ENCODE results near the gene FADS3.

DNA sequence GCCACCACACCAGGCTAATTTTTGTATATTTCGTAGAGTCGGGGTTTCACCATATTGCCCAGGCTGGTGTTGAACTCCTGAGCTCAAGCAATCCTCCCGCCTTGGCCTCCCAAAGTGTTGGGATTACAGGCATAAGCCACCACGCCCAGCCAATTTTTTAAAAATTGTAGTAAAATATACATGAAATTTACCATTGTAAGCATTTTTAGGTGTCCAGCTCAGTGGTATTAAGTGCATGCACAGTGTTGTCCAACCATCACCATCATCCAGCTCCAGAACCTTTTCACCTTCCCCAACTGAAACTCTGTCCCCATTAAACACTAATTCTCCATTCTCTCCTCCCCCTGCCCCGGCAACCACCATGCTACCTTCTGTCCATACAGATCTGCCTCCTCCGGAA is 8.5 kb downstream of the FADS3 start:
- TF ChIP-seq, protein P1, sequence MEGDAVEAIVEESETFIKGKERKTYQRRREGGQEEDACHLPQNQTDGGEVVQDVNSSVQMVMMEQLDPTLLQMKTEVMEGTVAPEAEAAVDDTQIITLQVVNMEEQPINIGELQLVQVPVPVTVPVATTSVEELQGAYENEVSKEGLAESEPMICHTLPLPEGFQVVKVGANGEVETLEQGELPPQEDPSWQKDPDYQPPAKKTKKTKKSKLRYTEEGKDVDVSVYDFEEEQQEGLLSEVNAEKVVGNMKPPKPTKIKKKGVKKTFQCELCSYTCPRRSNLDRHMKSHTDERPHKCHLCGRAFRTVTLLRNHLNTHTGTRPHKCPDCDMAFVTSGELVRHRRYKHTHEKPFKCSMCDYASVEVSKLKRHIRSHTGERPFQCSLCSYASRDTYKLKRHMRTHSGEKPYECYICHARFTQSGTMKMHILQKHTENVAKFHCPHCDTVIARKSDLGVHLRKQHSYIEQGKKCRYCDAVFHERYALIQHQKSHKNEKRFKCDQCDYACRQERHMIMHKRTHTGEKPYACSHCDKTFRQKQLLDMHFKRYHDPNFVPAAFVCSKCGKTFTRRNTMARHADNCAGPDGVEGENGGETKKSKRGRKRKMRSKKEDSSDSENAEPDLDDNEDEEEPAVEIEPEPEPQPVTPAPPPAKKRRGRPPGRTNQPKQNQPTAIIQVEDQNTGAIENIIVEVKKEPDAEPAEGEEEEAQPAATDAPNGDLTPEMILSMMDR (IDR thresholded peaks at IDR 0.05; ENCODE audit: extremely low read depth in 1 of 2, insufficient read depth in 1 of 2, low read depth in 1 of 2, low read length in 2 of 2) = no peak
- TF ChIP-seq EZH2 (IDR thresholded peaks at IDR 0.05; ENCODE audit: borderline replicate concordance, low read depth, low read length, severe bottlenecking) = no peak
- no peak for TF ChIP-seq POLR2A (IDR thresholded peaks at IDR 0.05; ENCODE audit: low read depth, low read length)
- TF ChIP-seq GATA2 (IDR thresholded peaks at IDR 0.05; ENCODE audit: insufficient read depth, insufficient read length, low read depth, low read length) = no peak
- no peak for TF ChIP-seq POLR2AphosphoS5 (IDR thresholded peaks at IDR 0.05; ENCODE audit: insufficient read depth, low read depth, low read length)
- TF ChIP-seq, protein P2, sequence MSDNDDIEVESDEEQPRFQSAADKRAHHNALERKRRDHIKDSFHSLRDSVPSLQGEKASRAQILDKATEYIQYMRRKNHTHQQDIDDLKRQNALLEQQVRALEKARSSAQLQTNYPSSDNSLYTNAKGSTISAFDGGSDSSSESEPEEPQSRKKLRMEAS (IDR thresholded peaks at IDR 0.05; ENCODE audit: insufficient read depth, insufficient read length) = no peak
